Endothelial cell of umbilical vein (primary cell): Measurements from ENCODE around the gene LRCH1. TPM values are rescaled to one million over a fixed set of nuclear protein-coding genes. Genes with fewer than 3 reads are reported as not detected.

Experiments used
- BruUV-seq: library from RNA; stranded (reverse); fragments of 400-500 nt; replicated peaks from 2 replicates; lab custom pipeline; 2021; lab: Mats Ljungman, UMichigan
- CTCF ChIA-PET: fragments of 300-600, 350-600 bp; sonication (Branson Sonifier 250); formaldehyde crosslinking; loops from one replicate; lab custom pipeline; 2021; ENCODE audit warnings: antibody characterized with exemption, inconsistent platforms; lab: Charles Lee
- POLR2A ChIA-PET: fragments of 300-600, 350-600 bp; sonication (Branson Sonifier 250); formaldehyde crosslinking; loops from one replicate; lab custom pipeline; 2021; ENCODE audit warnings: antibody characterized with exemption, inconsistent platforms; lab: Charles Lee
- DNase-seq: peaks from one replicate; pipeline ENCODE4 v3.0.0-alpha.2; 2011; ENCODE audit warnings: low read depth, low spot score
- FAIRE-seq: peaks from 2 replicates; lab custom pipeline; 2011; peaks lifted over from hg19 to GRCh38; lab: Jason Lieb, UNC
- H2AFZ ChIP-seq: 2 replicates; pipeline ENCODE4 v1.6.0; 2012; ENCODE audit warnings: low read depth, low read length, control low read depth, inconsistent platforms
- H3K27ac ChIP-seq: 2 replicates; pipeline ENCODE4 v1.5.1; 2011; ENCODE audit warnings: low read depth, mild to moderate bottlenecking, control low read depth, low read length, moderate library complexity; ENCODE audit not compliant: insufficient read depth
- H3K27me3 ChIP-seq, 2 experiments: 2 replicates each; pipeline versions ENCODE4 v1.6.0 to v1.6.1; 2011; ENCODE audit warnings: low read length in 2 of 2, mixed read lengths in 1 of 2; ENCODE audit not compliant: control insufficient read depth in 2 of 2, insufficient read depth in 2 of 2
- H3K36me3 ChIP-seq, 2 experiments: 2 replicates in 1 of 2; 3 replicates in 1 of 2; pipeline ENCODE4 v1.5.1; 2011; ENCODE audit warnings: low read length in 2 of 2, mild to moderate bottlenecking in 1 of 2, moderate library complexity in 1 of 2; ENCODE audit not compliant: control insufficient read depth in 2 of 2, insufficient read depth in 2 of 2; ENCODE audit errors: extremely low read depth in 1 of 2
- H3K4me1 ChIP-seq: 3 replicates; pipeline ENCODE4 v1.5.1; 2011; ENCODE audit warnings: mild to moderate bottlenecking, low read length; ENCODE audit not compliant: control insufficient read depth, insufficient read depth; ENCODE audit errors: extremely low read depth
- H3K4me2 ChIP-seq: 2 replicates; pipeline ENCODE4 v1.6.1; 2011; ENCODE audit warnings: low read length, control low read depth, mixed read lengths; ENCODE audit not compliant: insufficient read depth
- H3K4me3 ChIP-seq, 3 experiments: fragments of 200-600 bp in 1 of 3; sonication (generic), shearing (Covaris generic) in 1 of 3; replicated peaks in 1 of 3; 2 replicates each; pipeline ENCODE4 v1.5.1; 2011 to 2016; ENCODE audit warnings: control low read depth in 3 of 3, low read length in 3 of 3, mild to moderate bottlenecking in 2 of 3, inconsistent platforms in 1 of 3, low read depth in 1 of 3, moderate library complexity in 1 of 3; ENCODE audit not compliant: insufficient read depth in 1 of 3
- H3K79me2 ChIP-seq: 2 replicates; pipeline ENCODE4 v1.6.0; 2012; ENCODE audit warnings: low read length, inconsistent platforms; ENCODE audit not compliant: control insufficient read depth, insufficient read depth
- H3K9ac ChIP-seq: replicated peaks from 2 replicates; pipeline ENCODE3; 2011; ENCODE audit warnings: low read length, control low read depth; ENCODE audit not compliant: insufficient read depth; ENCODE audit errors: extremely low read depth
- H3K9me1 ChIP-seq: replicated peaks from 3 replicates; pipeline ENCODE4 v1.6.0; 2011; ENCODE audit warnings: mild to moderate bottlenecking, low read length; ENCODE audit not compliant: control insufficient read depth, insufficient read depth; ENCODE audit errors: extremely low read depth
- H3K9me3 ChIP-seq: replicated peaks from 2 replicates; pipeline ENCODE4 v1.5.1; 2012; ENCODE audit warnings: low read length, inconsistent platforms; ENCODE audit not compliant: control insufficient read depth, insufficient read depth
- H4K20me1 ChIP-seq: replicated peaks from 2 replicates; pipeline ENCODE3; 2011; ENCODE audit warnings: mild to moderate bottlenecking, low read length; ENCODE audit not compliant: control insufficient read depth, insufficient read depth; ENCODE audit errors: extremely low read depth
- EZH2 ChIP-seq: IDR thresholded peaks from 2 replicates; pipeline ENCODE4 v1.6.1; 2012; ENCODE audit warnings: borderline replicate concordance, low read depth, mild to moderate bottlenecking, moderate library complexity, low read length, inconsistent platforms; ENCODE audit not compliant: severe bottlenecking
- FOS ChIP-seq: IDR thresholded peaks from 2 replicates; pipeline ENCODE4 v1.6.1; 2011; ENCODE audit warnings: mild to moderate bottlenecking, low read length, moderate library complexity, borderline replicate concordance; ENCODE audit not compliant: insufficient read depth
- GATA2 ChIP-seq: IDR thresholded peaks from 2 replicates; pipeline ENCODE4 v1.7.0; 2011; ENCODE audit warnings: low read depth, mild to moderate bottlenecking, moderate library complexity, mixed read lengths, low read length; ENCODE audit not compliant: insufficient read length, insufficient read depth
- JUN ChIP-seq: IDR thresholded peaks from 2 replicates; pipeline ENCODE4 v1.6.1; 2011; ENCODE audit warnings: borderline replicate concordance, low read depth; ENCODE audit not compliant: insufficient read length, insufficient read depth
- MYC ChIP-seq: IDR thresholded peaks from one replicate; pipeline ENCODE4 v1.6.1; 2011; ENCODE audit warnings: mild to moderate bottlenecking, low read depth, low read length
- POLR2A ChIP-seq: IDR thresholded peaks from 2 replicates; pipeline ENCODE4 v1.6.1; 2012; ENCODE audit warnings: low read depth, mild to moderate bottlenecking, control low read depth, low read length
- POLR2AphosphoS5 ChIP-seq: IDR thresholded peaks from 2 replicates; pipeline ENCODE4 v1.6.1; 2012; ENCODE audit warnings: low read depth, mild to moderate bottlenecking, control low read depth, low read length, moderate library complexity; ENCODE audit not compliant: insufficient read depth
- dilution Hi-C: fragments of 300-500 bp; cut with MboI; formaldehyde crosslinking; loops from one replicate; pipeline ENCODE4 v1.15.0; 2019; ENCODE audit warnings: low sequenced_read_pairs; ENCODE audit not compliant: extremely low pct_ligation_motif_present
- intact Hi-C: fragments of 100-400 bp; cut with micrococcal nuclease; formaldehyde crosslinking; loops from one replicate; pipeline ENCODE4 v1.10.0; 2022
- polyA plus RNA-seq, 4 experiments: library from polyadenylated mRNA; depleted of rRNA in 3 of 4; stranded (reverse) in 3 of 4; unstranded in 1 of 4; fragments of >200 nt; gene quantifications; 2 replicates each; pipeline versions ENCODE4 v1.2.1 to v1.2.3, GENCODE V29; 2011 to 2012; ENCODE audit warnings: missing spikeins in 1 of 4
- total RNA-seq: library from RNA; stranded (reverse); gene quantifications from 2 replicates; pipeline ENCODE4 v1.2.3, GENCODE V29; 2021
- TF ChIP-seq, protein P1 (sequence below), 2 donors: IDR thresholded peaks; 1 replicate in 1 of 2; 2 replicates in 1 of 2; pipeline ENCODE4 v1.5.1; 2011; ENCODE audit warnings: low read length in 2 of 2, mild to moderate bottlenecking in 2 of 2, moderate library complexity in 2 of 2, control low read depth in 1 of 2, inconsistent platforms in 1 of 2, low read depth in 1 of 2; ENCODE audit not compliant: insufficient read depth in 1 of 2; ENCODE audit errors: extremely low read depth in 1 of 2
- TF ChIP-seq, protein P2 (sequence below): IDR thresholded peaks from 2 replicates; pipeline ENCODE4 v1.6.1; 2011; ENCODE audit not compliant: insufficient read depth, insufficient read length

LRCH1 gene
- total and polyA plus RNA-seq, 2 donors (not counting 3 experiments of a cell fraction or from before 2014, with no cell fraction given), result 5.4 to 16.5 TPM

DNA sequence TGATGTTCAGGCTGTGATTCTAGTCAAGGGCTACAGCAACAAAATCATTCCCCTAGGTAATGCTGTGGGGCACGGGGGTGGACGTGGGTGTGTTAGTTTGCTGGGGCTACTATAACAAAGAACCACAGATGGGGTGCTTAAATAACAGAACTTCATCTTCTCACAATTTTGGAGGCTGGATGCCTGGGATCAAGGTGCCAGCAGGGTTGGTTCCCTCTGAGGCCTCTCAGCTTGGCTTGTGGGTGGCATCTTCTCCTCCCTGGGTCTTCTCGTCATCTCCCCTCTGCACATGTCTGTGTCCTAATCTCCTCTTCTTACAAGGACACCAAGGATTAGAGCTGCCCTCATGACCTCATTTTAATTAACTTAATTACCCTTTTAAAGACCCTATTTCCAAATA, 129.0 kb downstream of the LRCH1 start:
- POLR2A ChIA-PET, result no interaction called here

More for the DNA sequence above, 129.0 kb downstream of the LRCH1 start:
- H2AFZ ChIP-seq, result no peak overlapping the region
- DNase-seq, result no peak
- H3K9ac ChIP-seq, result no peak overlapping the region
- intact Hi-C loops, result no loop called here
- H3K9me3 ChIP-seq, result no peaks in the 10 kb centered on the region
- H4K20me1 ChIP-seq, result no peaks in the 10 kb centered on the region
- no peak overlapping the region for H3K4me2 ChIP-seq
- CTCF ChIA-PET, result no interaction called here
- H3K4me3 ChIP-seq, result no peak overlapping the region
- H3K27me3 ChIP-seq, result no peaks in the 10 kb centered on the region
- no peaks in the 10 kb centered on the region for H3K9me1 ChIP-seq
- dilution Hi-C loops, result no loop called here
- no peaks in the 10 kb centered on the region for H3K36me3 ChIP-seq
- H3K27ac ChIP-seq, result no peak overlapping the region
- H3K4me1 ChIP-seq, result no peaks in the 10 kb centered on the region
- H3K79me2 ChIP-seq, result no peaks in the 10 kb centered on the region
- FAIRE-seq, result no peak
- TF ChIP-seq EZH2 (no peak), FOS (no peak), MYC (no peak), POLR2AphosphoS5 (no peak), GATA2 (no peak), JUN (no peak), POLR2A (no peak)
- TF ChIP-seq, protein P1, sequence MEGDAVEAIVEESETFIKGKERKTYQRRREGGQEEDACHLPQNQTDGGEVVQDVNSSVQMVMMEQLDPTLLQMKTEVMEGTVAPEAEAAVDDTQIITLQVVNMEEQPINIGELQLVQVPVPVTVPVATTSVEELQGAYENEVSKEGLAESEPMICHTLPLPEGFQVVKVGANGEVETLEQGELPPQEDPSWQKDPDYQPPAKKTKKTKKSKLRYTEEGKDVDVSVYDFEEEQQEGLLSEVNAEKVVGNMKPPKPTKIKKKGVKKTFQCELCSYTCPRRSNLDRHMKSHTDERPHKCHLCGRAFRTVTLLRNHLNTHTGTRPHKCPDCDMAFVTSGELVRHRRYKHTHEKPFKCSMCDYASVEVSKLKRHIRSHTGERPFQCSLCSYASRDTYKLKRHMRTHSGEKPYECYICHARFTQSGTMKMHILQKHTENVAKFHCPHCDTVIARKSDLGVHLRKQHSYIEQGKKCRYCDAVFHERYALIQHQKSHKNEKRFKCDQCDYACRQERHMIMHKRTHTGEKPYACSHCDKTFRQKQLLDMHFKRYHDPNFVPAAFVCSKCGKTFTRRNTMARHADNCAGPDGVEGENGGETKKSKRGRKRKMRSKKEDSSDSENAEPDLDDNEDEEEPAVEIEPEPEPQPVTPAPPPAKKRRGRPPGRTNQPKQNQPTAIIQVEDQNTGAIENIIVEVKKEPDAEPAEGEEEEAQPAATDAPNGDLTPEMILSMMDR (IDR thresholded peaks at IDR 0.05; ENCODE audit: extremely low read depth in 1 of 2, insufficient read depth in 1 of 2, low read depth in 1 of 2, low read length in 2 of 2), result no peak
- TF ChIP-seq, protein P2, sequence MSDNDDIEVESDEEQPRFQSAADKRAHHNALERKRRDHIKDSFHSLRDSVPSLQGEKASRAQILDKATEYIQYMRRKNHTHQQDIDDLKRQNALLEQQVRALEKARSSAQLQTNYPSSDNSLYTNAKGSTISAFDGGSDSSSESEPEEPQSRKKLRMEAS, result no peak
- no TSS peak for BruUV-seq
